Nephron (organoid): ENCODE results near the gene CNTN4.
"Not testable (repeated sequence)": the region's sequence is repeated elsewhere in the genome, so short reads cannot be mapped to it uniquely, and the experiment has no call there.

Source experiments
- H3K27ac Mint-ChIP-seq, 3 experiments: 2 replicates each; pipeline ENCODE4 v1.8.0; 2020; ENCODE audit warnings: mixed read lengths in 3 of 3, mild to moderate bottlenecking in 2 of 3, moderate library complexity in 1 of 3
- H3K27me3 Mint-ChIP-seq: 2 replicates; pipeline ENCODE4 v1.8.0; 2021; ENCODE audit warnings: low read depth, mild to moderate bottlenecking, moderate library complexity, mixed read lengths
- H3K36me3 Mint-ChIP-seq: 2 replicates; pipeline ENCODE4 v1.8.0; 2020; ENCODE audit warnings: low read depth, mixed read lengths
- H3K4me1 Mint-ChIP-seq: 2 replicates; pipeline ENCODE4 v1.8.0; 2020; ENCODE audit warnings: mixed read lengths
- H3K4me3 Mint-ChIP-seq, 3 experiments: 2 replicates each; pipeline ENCODE4 v1.8.0; 2020; ENCODE audit warnings: mild to moderate bottlenecking in 3 of 3, mixed read lengths in 3 of 3, moderate library complexity in 2 of 3
- H3K9me3 Mint-ChIP-seq: 2 replicates; pipeline ENCODE4 v1.8.0; 2020; ENCODE audit warnings: mixed read lengths
- CTCF ChIP-seq, 3 experiments: fragments of 200-600 bp; sonication (generic); IDR thresholded peaks; one replicate each; pipeline ENCODE4 v1.5.0; 2021; ENCODE audit warnings: antibody characterized with exemption in 3 of 3; ENCODE audit not compliant: unreplicated experiment in 3 of 3

Gene CNTN4

GRCh38 chr3:2978977-2979732 lies 880.5 kb downstream of the CNTN4 start:
- Mint-ChIP-seq H3K4me1 (peaks cover 30% of the 10 kb centered on the region), H3K4me3 (no peak overlapping the region), H3K9me3 (peaks cover 4% of the 10 kb centered on the region), H3K36me3 (peaks cover 9% of the 10 kb centered on the region), H3K27me3 (no peaks in the 10 kb centered on the region), H3K27ac (peak overlapping the region; percentile 61 to 64 (median 62))
- no peak for TF ChIP-seq CTCF (IDR thresholded peaks at IDR 0.05; ENCODE audit: unreplicated experiment in 3 of 3)

GRCh38 chr3:2984005-2984830 lies 885.6 kb downstream of the CNTN4 start:
- H3K36me3 Mint-ChIP-seq, result peaks cover 9% of the 10 kb centered on the region
- TF ChIP-seq CTCF (IDR thresholded peaks at IDR 0.05; ENCODE audit: unreplicated experiment in 3 of 3), result no peak
- H3K27ac Mint-ChIP-seq, result peak overlapping the region in 2 of 3 experiments; percentile 60 to 72
- H3K4me3 Mint-ChIP-seq, result no peak overlapping the region
- no peaks in the 10 kb centered on the region for H3K27me3 Mint-ChIP-seq
- peaks cover 27% of the 10 kb centered on the region for H3K4me1 Mint-ChIP-seq
- peaks cover 4% of the 10 kb centered on the region for H3K9me3 Mint-ChIP-seq

GRCh38 chr3:2984831-2985220 lies 886.2 kb downstream of the CNTN4 start:
- TF ChIP-seq CTCF (IDR thresholded peaks at IDR 0.05; ENCODE audit: unreplicated experiment in 3 of 3), result no peak
- Mint-ChIP-seq H3K36me3 (peaks cover 9% of the 10 kb centered on the region), H3K4me3 (no peak overlapping the region), H3K27ac (peak overlapping the region in 1 of 3 experiments; percentile 72), H3K27me3 (no peaks in the 10 kb centered on the region), H3K9me3 (peaks cover 4% of the 10 kb centered on the region), H3K4me1 (peaks cover 25% of the 10 kb centered on the region)

GRCh38 chr3:2985479-2985878 lies 886.8 kb downstream of the CNTN4 start:
- Mint-ChIP-seq H3K27me3 (no peaks in the 10 kb centered on the region), H3K27ac (peak overlapping the region in 1 of 3 experiments; percentile 47), H3K4me1 (peaks cover 25% of the 10 kb centered on the region), H3K9me3 (peaks cover 4% of the 10 kb centered on the region), H3K36me3 (peaks cover 6% of the 10 kb centered on the region), H3K4me3 (no peak overlapping the region)
- no peak for TF ChIP-seq CTCF (IDR thresholded peaks at IDR 0.05; ENCODE audit: unreplicated experiment in 3 of 3)

- peaks cover 57% of the 10 kb centered on the region for H3K4me1 Mint-ChIP-seq
- no peaks in the 10 kb centered on the region for H3K9me3 Mint-ChIP-seq
- H3K27ac Mint-ChIP-seq, result peak overlapping the region; percentile 6 to 96 (median 88)
- no peak overlapping the region for H3K4me3 Mint-ChIP-seq
- no peak for TF ChIP-seq CTCF (IDR thresholded peaks at IDR 0.05; ENCODE audit: unreplicated experiment in 3 of 3)
- no peaks in the 10 kb centered on the region for H3K36me3 Mint-ChIP-seq
- no peaks in the 10 kb centered on the region for H3K27me3 Mint-ChIP-seq
Measured at GRCh38 chr3:2992534-2992933, 893.9 kb downstream of the CNTN4 start.

- not testable (repeated sequence) for H3K9me3 Mint-ChIP-seq, H3K4me3 Mint-ChIP-seq, H3K27me3 Mint-ChIP-seq, H3K36me3 Mint-ChIP-seq
- Mint-ChIP-seq H3K4me1 (peaks cover 63% of the 10 kb centered on the region), H3K27ac (peak overlapping the region; percentile 88 to 96 (median 94))
Measured at GRCh38 chr3:2993130-2993529, 894.5 kb downstream of the CNTN4 start.
